HG03159 (cell line): Measurements from ENCODE around the gene PPP1R12B.
"Not testable (repeated sequence)": the region's sequence is repeated elsewhere in the genome, so short reads cannot be mapped to it uniquely, and the experiment has no call there.

Experiments used
- ATAC-seq: cut with Tn5 transposase; IDR thresholded peaks from one replicate; pipeline ENCODE4 v1.9.1; 2021; ENCODE audit warnings: mild to moderate bottlenecking, moderate library complexity; ENCODE audit not compliant: unreplicated experiment

PPP1R12B gene

DNA sequence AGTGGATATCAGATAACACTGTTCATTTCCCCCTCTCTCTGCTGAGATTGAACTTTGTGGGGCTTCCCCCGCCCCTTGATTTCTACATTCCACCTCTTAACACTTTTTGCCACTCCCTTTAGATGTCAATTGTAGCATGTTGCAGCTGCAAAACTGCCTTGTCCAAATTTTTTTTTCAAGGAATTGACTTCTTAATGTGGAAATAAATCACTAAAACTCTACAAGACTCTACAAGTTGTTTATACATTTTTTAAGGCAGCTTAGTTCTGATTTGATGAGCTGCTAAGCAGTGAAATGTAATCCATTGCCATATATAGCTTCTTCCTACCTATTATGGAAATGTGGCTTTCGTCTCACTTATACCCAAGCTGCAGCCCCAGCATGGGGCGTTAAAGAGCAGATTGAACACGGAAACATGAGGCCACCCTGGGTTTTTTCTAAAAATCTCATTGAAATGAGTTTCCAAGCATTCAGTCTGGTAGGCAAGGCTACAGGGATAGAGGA, 229.6 kb downstream of the PPP1R12B start:
- ATAC-seq: no peak

DNA sequence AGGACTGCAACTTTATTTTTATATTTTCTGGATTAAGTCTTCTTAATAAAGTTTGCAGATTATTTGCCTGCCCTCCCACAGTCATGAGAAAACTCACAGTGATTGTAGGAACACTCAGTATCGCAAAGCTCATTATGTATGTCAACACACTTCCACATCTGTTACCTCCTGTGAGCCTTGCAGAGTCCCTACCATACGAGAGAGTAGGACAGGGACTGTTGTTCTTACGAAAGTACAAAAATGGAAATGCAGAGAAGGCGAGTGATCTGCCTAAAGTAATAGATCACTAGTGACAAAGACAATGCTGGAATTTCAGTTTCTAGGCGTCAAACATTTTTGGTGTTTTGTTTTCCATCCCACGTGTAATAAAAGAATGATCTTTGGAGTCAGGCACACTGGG, 230.1 kb downstream of the PPP1R12B start:
- ATAC-seq: no peak

DNA sequence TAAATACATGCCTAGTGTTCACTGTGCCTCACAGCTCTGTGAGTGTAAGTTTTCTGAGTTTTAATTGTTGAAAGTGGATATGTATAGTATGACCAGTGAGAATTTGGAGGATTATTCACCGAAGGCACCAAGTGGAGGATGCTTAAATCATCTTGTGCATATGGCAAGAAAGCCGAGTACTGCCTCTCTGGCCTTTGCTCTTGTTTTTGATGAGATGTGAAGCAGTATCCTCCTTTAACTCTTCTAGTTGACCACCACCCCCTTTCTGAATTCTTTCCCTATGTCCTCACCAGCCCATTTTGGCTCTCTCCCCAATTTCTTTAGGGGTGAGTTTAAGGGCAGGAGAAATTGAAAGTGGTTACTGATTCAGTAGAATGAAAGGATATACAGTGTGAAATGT, 231.3 kb downstream of the PPP1R12B start:
- ATAC-seq: no peak

DNA sequence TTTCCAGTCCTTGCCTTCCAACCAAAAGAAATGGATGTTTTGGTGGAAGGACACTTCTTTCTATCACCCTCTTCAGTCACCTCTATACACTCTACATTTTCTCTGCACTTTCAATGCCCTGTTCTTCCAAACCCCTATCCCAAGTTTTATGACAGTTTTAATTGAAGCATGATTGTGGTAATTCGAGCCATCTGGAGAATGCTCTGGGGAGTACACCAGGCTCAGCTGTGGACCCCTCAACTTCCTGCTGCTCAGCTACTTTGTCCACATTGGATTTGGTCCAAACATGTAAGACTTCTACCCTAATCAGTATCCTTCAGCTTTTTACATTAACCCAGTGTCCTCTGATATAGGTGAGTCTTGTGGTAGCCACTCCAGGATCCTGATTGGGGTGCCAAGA, 232.1 kb downstream of the PPP1R12B start:
- no peak for ATAC-seq

DNA sequence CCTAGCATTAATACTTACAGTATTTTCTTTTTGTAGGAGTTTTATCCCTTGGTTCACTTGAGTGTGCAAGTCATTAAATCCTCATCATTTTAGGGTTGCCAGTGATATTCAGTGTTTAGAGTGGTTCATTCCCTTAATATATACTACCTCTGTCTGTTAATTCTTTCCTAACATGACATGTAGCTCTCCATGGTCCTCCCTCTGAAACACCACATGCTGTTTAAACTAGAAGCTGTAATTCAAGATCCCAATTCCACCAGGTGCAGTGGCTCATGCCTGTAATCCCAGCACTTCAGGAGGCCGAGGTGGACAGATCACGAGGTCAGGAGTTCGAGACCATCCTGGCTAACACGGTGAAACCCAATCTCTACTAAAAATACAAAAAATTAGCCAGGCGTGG, 233.9 kb downstream of the PPP1R12B start:
- ATAC-seq: not testable (repeated sequence)

DNA sequence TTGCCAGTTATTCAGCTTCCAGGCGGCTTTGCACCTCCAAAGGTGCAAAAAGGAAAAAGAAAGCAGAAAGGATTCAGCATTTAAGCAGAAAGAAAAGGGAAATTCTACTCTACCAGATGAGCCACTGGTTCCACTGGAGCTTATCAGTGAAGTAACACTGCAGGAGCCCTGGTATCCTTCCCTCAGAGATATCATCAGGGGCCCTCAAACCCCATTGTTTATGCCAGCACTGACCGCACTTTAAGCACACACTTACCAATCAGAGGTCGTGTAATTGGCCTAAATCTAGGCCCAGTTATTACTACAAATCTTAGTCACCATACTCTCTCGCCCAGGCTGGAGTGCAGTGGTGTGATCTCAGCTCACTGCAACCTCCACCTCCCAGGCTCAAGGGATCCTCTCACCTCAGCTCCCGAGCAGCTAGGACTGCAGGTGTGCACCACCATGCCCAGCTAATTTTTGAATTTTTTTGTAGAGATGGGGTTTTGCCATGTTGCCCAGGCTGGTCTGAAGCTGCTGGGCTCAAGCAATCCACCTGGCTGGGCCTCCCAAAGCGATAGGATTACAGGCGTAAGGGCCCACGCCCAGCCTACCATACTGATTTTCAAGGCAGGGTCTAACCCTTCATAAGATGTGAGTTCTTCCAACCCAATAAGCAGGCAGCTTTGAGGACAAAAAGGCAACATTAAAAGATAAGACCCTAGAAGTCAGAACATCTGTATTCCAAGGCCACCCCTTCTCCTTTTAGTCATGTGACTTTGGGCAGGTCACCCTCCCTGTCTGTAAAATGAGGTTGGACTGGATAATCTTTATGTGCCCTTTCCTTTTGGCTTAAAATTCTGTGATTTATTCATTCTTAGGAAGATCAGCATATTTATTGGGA, 236.4 kb downstream of the PPP1R12B start:
- ATAC-seq: no peak

DNA sequence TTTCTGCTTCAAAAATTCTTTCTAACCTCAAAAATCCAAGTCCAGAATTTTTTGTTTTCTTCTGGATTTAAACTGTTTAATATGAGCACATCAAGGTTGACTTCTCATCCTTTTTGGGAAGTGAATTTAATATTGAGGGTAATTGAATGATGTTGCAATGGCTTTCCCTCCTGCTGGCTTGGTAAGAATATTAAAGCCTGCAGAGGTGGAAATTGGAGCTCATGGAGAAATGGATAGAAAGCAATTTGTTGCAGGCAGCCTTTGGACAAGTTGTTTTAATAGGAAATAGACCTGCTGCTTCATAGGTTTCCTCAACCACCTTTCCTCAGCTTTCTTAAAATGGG, 237.1 kb downstream of the PPP1R12B start:
- ATAC-seq: no peak

DNA sequence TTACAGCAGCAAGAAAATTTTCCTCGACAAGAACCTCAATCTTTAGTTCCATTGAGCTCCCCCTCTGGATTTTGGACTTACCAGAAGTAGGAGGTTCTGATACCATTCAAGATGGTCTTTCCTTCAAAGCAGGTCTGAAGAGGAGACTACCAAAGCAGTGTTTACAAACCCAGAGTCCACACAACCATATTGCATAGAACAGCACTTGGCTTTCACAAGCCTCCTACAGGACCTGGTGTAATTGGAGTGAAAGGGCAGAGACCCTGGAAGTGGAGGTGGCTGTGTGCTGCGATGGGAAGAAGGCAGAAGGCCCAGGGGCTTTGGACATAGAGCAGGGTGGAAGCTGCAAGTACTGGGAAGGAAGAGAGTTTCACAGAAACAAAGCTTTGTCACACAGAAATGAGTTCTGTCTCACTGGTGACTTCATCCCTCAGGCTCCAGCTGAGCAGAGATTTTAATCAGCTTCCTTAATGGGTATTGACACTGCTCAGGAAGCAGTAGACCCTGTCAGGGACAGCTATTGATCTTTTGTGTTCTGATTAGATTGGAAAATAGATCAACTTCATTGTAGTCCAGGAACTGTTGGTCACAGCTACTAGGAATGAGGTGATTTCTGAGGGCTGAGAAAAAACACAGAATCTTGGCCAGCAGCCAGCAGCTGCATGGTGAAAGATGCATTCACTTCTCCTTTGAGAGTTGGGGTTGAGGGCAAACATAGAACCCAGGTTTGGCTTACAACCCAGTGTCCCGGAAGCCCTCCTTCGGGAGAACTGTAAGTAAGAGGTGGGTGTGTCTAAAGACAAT, 237.7 kb downstream of the PPP1R12B start:
- ATAC-seq: no peak

DNA sequence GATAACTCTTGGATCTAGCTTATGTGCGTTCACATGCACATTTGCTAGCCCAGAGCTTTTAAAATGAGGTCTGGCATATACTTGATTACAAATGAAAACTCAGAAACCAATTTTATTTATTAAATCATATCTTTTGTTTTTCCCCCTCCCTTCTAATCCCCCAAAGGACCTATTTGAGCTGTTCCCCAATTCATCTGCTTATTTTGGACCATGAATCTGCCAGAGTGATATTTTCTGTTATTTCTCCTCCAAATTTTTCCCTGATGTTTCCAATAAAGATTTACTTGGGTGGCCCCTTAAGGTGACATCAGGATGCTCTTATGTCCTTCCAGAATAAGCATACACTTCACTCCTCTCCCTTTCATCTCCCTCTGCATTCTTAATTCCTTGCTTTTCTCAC, 238.4 kb downstream of the PPP1R12B start:
- no peak for ATAC-seq

DNA sequence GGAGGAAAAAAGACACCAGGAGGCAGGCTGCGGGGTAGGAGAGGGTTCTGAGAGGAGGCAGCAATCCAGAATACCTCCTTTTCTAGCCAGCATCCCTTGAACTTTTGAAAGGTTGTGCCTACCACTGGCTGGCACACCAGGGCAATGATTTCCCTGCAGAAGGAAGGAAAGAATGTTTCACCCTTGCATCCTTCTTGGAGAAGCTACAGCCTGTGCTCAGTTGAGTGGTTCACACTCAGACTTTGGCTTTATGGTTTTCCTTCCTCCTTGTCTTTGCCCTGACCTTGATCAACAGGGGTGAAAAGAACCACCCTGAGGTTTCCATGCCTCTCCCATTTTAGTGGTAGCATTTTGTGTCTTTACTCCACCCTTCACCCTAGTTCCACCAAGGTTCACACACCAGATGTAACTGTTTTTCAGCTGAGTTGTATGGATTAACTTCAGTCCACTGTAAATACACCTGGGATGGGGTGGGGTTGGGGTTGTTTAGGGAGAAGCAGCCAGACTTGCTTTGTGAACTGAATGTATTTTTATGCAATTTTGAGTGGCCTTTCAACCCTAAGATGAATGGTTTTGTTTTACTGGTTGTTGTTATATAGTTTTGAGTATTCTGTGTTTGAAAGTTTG, 239.5 kb downstream of the PPP1R12B start:
- ATAC-seq: no peak

DNA sequence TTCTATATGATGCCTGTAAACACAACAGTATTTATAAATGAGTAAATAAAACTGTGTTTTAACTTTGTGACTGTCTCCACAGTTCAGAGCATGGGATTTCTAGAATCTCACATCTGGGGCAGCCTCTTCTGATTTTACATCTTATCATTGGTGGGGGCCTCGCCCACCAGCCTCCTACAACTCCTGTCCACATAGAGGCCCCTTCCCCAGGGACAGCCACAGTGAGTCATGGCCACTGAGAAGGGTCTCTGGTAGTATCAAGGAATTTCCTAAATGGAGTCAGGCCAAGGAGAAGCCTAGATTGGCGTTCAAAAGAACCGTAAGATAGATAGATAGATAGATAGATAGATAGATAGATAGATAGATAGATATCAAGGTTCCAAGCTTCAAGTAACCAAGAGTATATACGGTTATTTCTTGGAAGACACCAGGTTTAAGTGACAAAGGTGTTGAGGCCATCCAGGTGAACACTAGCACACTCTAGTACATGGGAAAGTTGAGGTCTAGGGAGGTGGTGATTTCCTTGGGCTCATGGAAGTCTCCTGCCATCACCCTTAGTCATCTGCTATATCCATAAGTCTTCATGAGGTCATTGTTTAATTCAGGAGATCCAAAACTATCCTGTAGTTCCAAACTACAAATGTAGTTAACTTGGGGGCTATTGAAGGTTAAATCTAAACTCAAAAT, 240.1 kb downstream of the PPP1R12B start:
- ATAC-seq: no peak

DNA sequence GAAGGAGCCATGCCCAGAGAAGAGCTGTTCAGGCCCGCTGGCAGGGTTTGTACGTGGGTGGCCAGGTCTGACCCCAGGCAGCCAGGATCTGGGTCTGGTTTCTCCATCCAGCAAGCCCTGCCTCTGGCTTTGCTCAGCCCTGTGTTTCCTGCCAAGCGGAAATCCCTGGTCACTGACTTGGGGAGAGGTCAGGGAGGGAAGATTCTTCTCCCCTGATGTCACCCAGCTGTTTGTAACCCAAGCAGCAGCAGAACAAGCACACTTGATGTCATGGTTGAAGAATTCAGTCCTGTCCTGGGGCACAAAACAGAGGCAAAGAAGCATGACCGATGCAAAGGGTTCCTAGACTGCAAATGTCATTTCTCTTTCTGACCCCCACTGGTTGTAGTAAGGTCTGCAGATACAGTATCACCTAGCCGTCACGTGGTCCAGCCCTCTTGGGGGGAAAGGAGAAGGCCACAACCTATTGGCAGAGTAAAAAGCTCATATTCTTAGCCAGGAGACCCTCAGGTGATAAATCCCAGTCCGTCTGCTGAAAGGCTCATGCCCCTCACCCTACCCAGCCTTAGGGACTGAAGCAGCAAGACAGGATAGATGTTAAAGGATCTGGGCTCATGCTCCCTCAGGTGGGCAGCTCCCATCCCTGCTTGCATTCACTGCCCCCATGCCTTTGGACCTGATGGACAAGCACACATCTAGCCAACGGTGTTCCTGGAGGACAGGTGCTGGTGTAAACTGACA, 240.9 kb downstream of the PPP1R12B start:
- ATAC-seq: no peak

DNA sequence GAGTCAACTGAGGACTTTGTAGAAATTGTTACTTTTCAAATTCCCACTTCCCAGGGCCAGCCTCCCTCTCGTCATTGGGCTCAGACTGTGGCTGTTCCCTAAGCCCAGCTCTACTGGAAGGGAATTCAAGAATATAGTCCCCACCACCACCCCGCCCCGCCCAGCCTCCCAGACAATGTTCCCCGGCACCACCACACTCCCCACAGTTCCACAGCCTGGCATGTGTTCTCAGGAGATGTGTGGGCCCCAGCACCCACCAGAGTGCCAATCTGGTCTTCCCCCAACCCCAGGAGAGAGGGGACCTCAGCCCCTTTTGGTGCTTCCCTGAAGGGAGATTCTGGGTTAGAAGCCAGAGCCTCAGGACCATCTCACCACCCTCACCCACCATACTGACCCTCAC, 241.6 kb downstream of the PPP1R12B start:
- no peak for ATAC-seq

DNA sequence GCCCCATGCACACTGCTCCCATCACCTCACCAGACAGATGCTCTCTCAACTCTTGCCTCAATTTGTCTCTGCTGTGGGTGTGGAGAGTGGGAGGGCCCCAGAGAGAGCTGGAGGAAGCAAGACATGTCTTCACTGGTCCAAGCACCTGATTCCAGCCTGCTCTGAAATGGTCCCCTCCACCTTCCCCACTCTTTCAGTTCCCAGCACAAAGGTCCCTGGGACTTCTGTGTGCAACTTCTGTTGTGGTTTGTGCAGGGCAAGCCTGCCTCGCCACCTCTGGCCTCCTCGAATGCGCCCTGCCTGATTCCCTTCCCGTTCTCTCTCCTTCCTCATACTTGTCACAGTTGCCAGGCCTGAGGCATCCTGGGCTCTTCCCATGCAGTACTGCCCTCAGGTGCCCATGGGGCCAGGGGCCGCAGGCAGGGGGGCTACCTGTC, 242.5 kb downstream of the PPP1R12B start:
- no peak for ATAC-seq

DNA sequence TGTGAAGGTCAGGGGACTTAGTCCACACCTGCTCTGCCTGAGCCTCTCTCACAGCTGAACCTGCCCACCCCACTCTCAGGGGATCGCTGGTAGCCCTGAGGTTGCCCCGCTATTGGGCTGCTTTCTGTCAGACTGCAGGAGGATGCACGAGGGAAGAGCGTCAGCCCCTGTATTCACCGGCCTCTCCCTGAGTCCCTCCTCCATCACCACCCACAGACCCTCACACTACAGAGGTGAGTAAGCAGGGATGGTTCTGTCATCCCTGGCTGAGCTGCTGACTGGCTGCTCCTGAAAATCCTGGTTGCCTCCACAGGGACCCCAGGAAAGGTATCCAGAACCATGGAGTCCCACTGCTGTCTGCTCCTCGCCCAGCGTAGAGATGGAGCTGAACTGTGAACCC, 243.0 kb downstream of the PPP1R12B start:
- ATAC-seq: no peak

DNA sequence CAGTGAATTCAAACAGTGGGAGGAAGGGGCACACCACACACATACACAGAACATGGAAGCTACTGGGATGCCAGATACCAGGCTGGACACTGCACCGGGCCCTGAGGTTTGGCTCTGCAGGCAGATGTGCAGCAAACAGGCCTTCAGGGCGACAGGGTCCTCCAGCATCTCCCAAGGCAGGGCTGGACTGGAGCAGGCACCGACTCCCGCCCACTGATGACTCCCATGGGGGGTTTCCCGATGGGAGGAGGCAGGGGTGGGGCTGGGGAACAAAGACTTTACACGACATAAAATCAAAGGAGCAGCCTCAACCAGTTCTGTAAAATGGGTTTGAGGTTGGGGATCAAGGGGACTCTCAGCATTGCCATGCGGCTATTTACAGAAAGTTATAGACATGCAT, 243.6 kb downstream of the PPP1R12B start:
- ATAC-seq: no peak

DNA sequence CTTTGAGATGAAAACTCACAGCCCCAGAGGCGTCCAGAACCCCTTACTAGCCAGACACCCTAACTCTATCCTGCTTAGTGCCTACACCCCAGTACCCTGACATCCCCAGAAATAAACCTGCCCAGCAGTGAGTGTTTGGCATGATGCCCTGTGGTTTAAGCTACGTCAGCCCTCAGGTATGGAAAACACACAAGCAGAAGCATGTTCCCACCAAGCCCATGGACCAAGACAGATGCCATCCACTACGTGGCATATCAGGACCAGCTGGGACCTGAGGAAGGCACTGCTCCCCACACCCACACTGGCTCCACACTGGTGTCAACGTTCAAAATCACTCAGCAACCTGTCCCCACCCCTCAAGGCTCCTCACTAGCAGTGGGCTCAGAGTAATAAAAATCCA, 245.3 kb downstream of the PPP1R12B start:
- ATAC-seq: no peak

DNA sequence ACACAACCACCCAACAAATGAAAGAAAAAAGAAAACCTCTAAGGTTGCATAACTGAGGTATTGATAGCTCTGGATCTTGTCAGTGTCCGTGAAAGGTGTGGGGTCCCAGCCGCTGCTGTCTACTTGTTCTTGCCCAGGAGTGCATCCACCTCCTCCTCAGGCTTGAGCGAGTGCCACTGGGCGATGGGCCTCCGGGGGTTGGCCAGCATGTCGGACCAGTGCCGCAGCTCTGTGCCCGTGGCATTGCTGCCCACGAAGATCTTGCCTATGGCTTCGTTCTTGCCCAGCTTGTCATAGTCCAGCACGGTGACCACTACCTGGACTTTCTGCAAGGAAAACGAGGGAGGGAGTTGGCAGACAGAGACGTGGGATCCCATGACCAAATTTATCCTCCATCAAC, 248.1 kb downstream of the PPP1R12B start:
- ATAC-seq: no peak

DNA sequence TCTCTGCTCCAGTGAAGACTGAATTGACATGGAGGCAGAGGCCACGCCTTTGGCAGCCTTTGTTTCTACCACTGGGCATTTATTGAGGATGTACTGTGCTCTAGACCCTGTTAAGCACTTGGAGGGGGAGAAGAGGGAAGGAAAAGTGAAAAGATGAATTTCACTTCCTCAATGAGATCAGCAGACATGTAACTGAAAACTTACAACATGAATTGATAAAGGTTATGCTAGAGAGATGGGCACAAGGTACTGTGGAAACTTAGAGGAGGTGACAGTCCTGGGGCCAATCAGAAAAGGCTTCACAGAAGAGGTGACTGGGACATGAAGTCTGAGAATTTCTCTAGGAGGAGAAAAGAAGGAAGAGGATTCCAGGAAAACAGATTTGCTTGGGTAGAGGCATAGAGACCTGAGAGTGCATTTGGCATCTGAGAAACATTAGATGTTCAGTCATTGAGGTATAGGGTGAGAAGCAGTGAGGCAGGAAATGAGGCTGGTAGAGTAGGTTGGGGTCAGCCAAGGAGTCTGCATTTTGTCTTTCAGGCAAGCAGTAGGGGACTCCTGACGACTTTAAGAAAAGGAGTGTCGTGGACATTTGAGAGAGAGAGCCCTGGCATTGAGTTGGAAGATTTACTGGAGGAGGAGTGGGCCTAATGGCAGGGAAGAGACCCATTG, 248.7 kb downstream of the PPP1R12B start:
- ATAC-seq: no peak
